GM12872 (cell line): Measurements from ENCODE around the gene RIMBP2.

ENCODE experiments used
- TF ChIP-seq, protein P1 (sequence below): IDR thresholded peaks from 3 replicates; pipeline ENCODE4 v1.5.1; 2011; ENCODE audit warnings: low read depth, mild to moderate bottlenecking, low read length, moderate library complexity; ENCODE audit not compliant: insufficient read depth

The RIMBP2 gene

GRCh38 chr12:130391186-130391585 lies 324.9 kb downstream of the RIMBP2 start:
- TF ChIP-seq, protein P1, sequence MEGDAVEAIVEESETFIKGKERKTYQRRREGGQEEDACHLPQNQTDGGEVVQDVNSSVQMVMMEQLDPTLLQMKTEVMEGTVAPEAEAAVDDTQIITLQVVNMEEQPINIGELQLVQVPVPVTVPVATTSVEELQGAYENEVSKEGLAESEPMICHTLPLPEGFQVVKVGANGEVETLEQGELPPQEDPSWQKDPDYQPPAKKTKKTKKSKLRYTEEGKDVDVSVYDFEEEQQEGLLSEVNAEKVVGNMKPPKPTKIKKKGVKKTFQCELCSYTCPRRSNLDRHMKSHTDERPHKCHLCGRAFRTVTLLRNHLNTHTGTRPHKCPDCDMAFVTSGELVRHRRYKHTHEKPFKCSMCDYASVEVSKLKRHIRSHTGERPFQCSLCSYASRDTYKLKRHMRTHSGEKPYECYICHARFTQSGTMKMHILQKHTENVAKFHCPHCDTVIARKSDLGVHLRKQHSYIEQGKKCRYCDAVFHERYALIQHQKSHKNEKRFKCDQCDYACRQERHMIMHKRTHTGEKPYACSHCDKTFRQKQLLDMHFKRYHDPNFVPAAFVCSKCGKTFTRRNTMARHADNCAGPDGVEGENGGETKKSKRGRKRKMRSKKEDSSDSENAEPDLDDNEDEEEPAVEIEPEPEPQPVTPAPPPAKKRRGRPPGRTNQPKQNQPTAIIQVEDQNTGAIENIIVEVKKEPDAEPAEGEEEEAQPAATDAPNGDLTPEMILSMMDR, result no peak

- TF ChIP-seq, protein P1, result no peak
Observed at GRCh38 chr12:130385193-130385592, 330.9 kb downstream of the RIMBP2 start.

DNA sequence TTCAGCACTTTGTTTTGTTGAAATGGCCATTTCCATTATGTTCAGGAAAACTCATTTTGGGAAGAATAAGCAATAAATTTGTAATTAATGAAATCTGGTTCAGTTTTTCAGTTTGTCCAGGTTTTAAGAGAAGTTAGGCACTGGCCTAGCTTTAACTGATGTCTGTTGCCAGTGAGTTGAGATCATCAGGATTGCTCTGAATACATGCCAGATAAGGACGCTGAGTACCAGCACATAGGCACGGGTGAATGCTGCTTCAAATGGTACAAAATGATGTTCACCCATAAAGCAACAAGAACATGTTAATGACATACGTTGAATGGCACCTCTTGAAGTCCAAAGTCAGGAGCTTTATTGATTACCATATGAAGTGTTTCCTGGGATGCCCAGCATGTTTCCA lies 331.9 kb downstream of the RIMBP2 start:
- TF ChIP-seq, protein P1, result no peak

GRCh38 chr12:130382818-130383217 lies 333.3 kb downstream of the RIMBP2 start:
- TF ChIP-seq, protein P1, result no peak

GRCh38 chr12:130375296-130376287 lies 340.5 kb downstream of the RIMBP2 start:
- TF ChIP-seq, protein P1, result no peak

- TF ChIP-seq, protein P1, result no peak
Observed at GRCh38 chr12:130374083-130374482, 342.0 kb downstream of the RIMBP2 start.

DNA sequence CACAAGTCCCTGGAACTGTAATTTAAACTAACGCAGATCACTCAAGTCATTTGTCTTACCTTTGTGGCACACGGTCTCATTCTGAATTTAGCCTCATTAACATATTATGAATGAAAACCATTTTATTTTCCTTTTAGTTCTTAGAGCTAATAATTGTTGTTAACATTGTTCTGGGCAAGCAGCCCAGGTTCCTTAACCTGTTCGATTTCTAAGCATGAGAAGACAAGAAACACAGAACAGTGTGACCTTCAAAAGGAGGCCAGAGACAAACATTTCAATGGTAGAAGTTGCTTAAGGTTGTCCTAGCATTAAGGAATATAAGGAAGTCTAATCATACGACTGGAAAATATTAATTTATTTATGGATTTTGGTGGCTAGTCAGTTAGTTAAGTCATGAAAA lies 343.2 kb downstream of the RIMBP2 start:
- TF ChIP-seq, protein P1, result no peak
